Measurements from ENCODE around the gene C17orf114.

The C17orf114 gene

DNA sequence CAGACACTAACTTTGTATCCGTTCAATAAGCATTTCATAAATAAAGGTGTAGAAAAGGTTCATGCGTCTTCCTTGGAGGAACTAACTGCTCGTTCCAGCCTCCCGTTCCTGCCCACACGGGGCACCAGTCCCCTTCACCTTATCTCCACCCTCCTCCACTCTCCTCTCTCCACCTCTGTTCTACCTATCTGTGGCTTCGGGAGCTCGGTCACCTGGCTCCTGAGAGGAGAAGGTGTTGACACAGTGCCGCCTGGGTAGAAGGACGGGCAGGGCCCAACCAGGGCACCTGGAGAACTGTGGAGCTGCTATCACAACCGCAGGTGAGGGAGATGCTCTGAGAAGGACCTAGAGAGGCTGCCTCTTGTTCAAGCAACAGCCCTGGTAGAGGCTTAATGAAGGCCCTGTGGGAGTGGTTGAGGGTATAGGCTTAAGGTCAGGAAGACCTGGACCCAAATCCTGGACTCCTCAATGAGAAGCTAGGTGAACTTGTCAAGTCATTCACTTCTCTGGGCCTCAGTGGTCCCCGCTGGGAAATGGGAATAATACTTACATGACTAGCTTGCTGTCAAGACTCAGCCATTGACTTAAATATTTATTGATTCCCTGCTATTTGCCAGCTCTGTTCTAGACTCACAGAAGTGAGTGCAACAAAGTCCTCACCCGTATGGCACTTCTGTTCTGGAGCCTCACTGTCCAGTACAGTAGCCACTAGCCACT lies 21.4 kb upstream of the C17orf114 start:
- DNase-seq (ENCODE audit: low read depth), result no peak

- no peak for DNase-seq (ENCODE audit: low read depth)
Observed at GRCh38 chr17:4822835-4823234, 20.7 kb upstream of the C17orf114 start.

DNA sequence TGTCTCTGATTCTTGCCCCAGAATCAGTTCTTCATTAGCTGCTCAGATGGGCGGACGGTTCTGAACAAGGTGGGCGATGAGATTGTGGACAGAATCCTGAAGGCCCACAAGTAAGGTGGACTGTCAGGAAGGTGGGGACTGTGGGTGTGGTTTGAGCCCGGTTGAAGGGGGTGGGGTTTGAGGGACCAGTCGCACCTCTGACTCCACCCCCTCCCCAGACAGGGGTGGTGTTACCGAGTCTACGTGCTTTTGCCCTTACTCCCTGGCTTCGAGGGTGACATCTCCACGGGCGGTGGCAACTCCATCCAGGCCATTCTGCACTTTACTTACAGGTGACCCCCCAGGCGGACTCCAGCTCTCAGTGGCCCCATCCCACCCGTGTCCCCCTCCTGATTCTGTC lies 16.1 kb upstream of the C17orf114 start:
- DNase-seq (ENCODE audit: low read depth), result no peak

GRCh38 chr17:4816826-4817225 lies 14.7 kb upstream of the C17orf114 start:
- DNase-seq (ENCODE audit: low read depth), result no peak

DNA sequence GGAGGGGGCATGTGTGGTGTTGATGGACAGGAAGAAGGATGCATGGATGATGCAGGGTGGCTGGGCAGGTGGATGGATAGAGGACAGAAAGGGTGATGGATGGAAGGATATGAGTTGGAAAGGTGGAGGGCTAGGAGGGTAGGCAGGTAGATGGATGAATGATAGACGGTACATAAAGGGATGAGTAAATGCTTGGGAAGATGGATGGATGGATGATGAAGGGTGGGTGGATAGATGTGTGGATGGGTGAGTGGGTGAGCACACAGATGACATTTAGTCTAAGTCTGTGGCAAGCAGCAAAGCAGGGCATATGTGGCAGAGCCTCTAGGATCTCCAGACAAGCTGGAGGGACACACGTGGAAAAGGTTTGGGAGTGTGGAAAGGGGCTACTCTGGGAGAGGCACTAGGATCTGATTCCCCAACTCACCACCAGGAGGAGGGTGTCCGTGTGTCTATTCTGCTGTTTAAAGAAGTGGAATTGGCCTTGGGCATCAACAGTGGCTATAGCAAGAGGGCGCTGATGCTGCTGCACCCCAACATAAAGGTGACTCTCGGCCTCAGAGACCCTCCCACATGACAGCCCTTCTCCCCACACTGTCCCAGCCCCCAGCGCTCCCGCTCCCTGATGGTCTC lies 13.0 kb upstream of the C17orf114 start:
- no peak for DNase-seq (ENCODE audit: low read depth)

DNA sequence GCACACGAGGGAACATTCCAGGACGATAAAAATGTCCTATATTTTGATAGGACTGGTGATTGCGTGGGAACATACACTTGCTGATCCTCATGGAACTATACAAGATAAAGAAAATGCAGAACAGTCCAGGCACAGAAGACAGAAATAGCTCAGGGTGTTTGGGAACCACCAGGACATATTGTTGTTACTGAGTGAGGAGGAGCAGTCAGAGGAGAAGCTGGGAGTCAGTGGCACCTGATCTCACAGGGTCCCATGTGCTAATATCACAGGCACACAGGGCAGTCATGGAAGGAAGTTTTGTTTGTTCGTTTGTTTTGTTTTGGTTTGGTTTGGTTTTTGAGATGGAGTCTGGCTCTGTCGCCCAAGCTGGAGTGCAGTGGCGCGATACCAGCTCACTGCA lies 10.6 kb upstream of the C17orf114 start:
- no peak for DNase-seq (ENCODE audit: low read depth)

- no peak for DNase-seq (ENCODE audit: low read depth)
Observed at GRCh38 chr17:4811471-4811870, 9.3 kb upstream of the C17orf114 start.

- no peak for DNase-seq (ENCODE audit: low read depth)
Observed at GRCh38 chr17:4810696-4811290, 8.7 kb upstream of the C17orf114 start.

GRCh38 chr17:4808378-4808767 lies 6.2 kb upstream of the C17orf114 start:
- no peak for DNase-seq (ENCODE audit: low read depth)

DNA sequence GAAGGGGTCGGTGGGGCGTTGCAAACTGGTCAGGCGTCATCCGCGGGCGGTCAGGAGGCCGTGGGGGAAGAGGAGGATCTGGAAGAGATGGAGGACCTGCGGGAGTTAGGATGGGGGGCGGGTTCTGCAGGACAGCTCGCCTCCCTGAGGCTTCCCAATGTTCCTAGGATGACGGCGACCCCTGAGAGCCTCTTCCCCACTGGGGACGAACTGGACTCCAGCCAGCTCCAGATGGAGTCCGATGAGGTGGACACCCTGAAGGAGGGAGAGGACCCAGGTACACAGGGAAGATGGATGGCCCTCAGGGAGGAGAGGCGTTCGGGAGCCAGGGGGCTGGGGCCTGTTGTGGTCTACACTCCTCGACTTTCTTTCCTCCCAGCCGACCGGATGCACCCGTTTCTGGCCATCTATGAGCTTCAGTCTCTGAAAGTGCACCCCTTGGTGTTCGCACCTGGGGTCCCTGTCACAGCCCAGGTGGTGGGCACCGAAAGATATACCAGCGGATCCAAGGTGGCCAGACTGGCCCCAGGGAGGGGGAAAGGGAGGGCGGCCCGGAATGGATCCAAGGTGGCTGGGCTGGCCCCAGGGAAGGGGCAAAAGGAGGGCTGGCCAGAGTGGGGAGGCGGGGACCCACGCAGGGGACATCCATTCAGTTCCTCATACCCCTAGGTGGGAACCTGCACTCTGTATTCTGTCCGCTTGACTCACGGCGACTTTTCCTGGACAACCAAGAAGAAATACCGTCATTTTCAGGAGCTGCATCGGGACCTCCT lies 5.7 kb upstream of the C17orf114 start:
- DNase-seq (ENCODE audit: low read depth), result no peak

DNA sequence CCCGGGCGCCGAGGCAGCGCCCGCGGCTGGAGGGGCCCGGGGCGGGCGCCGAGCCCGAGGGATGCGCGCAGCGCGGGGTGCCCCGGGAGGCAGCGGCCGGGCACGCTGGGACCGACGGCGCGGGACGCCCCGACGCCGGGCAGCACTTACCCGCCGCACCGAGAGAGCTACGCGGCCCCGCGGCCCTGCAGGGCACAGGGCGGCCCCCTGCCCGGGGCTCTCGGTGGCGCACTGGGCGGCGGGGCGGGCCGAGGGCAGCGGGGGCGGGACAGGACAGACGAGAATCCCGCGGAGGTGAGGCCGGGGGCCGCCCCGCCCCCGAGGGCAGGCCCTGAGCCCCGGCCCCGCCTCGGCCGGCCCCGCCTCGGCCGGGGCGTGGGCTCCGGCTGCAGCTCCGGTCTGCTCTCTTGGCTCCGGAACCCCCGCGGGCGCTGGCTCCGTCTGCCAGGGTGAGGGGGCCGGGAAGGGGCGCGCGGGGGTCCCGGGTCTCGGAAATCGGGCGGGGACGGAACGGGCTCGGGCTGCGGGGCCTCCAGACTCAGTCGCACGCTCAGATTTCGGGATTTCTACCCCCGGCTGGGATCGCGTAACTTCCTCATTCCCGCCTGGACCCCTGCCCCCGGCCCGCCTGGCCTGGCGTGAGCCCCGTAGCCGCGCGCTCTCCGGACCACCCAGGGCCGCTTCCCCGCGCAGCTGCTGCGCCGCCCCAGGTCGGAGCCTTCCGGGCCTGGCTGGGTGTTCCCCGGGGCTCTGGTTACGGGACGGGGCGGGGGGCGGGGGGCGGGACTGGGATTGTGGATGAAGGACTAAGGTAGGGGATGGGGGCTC lies 4.9 kb upstream of the C17orf114 start, which contains the start of gene PLD2:
Gene PLD2 (plus strand): TSS at position 376 of the 828 bp plus-strand sequence. CDS start 621 bp downstream, outside the sequence.
- DNase-seq (ENCODE audit: low read depth), result peak; percentile 32

- no peak for DNase-seq (ENCODE audit: low read depth)
Observed at GRCh38 chr17:4806456-4806776, 4.3 kb upstream of the C17orf114 start.

DNA sequence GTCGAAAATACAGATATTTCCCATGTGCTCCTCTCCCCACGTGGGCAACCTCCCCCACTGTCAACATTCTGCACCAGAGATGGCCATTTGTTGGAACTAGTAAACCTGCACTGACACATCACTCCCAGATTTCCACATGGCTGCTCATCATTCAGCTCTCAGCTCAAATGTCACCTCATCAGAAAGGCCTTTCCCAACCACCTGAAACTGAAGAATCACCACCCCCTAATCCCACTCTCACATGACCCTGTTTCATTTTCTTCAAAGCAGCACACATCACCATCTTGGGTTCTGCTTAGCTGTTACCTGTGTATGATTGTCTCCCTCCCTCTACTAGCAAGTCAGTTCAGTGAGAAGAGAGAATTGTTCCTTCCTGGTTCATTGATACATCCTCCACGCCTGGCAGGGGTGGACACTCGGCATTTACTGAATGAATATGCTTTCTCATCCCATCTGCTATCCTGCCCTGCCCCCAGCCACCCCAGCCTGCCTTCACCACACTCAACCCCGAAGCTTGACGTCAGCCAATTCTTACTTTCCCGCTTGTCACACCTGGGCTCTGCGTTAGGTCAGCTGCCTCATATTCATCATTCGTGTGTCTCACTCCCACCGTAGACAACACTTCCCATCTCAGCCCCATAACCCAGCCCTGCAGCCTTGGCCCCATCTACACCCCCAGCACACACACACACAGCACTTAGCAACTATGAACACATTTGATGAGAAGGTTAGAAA lies 1.5 kb downstream of the C17orf114 start:
- DNase-seq (ENCODE audit: low read depth), result no peak

GRCh38 chr17:4796552-4796920 lies 5.6 kb downstream of the C17orf114 start:
- DNase-seq (ENCODE audit: low read depth), result peak; percentile 20

DNA sequence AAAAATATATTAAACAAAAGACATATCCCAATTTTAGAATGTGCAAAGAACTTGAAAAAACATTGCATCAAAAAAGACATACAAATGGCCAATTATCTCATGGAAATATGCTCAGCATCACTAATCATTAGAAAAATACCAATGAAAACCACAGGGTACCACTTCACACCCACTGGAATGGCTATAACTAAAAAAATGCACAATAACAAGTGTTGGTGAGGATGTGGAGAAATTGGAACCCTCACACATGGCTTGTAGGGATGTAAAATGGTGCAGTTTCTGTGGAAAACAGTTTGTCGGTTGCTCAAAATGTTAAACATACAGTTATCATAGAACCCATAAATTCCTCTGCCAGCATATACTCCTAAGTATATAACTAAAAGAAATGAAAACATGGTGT lies 7.0 kb downstream of the C17orf114 start:
- DNase-seq (ENCODE audit: low read depth), result no peak

DNA sequence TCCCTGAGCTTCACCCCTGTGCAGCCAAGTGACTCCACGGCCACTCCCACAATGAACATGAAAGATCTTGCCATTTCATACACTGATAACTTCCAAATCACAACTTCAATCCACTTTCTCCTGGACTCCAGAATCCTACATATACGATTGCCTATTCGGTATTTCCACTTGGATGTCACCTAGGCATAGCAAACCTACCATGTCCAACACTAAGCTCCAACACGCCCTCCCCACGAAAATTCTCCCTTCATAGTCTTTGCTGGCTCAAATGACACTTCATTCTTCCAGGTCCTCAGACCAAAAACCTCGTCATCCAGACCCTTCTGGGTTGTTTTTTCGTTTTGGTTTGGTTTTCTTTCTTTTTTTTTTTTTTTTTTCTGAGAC lies 11.4 kb downstream of the C17orf114 start:
- DNase-seq (ENCODE audit: low read depth), result no peak

DNA sequence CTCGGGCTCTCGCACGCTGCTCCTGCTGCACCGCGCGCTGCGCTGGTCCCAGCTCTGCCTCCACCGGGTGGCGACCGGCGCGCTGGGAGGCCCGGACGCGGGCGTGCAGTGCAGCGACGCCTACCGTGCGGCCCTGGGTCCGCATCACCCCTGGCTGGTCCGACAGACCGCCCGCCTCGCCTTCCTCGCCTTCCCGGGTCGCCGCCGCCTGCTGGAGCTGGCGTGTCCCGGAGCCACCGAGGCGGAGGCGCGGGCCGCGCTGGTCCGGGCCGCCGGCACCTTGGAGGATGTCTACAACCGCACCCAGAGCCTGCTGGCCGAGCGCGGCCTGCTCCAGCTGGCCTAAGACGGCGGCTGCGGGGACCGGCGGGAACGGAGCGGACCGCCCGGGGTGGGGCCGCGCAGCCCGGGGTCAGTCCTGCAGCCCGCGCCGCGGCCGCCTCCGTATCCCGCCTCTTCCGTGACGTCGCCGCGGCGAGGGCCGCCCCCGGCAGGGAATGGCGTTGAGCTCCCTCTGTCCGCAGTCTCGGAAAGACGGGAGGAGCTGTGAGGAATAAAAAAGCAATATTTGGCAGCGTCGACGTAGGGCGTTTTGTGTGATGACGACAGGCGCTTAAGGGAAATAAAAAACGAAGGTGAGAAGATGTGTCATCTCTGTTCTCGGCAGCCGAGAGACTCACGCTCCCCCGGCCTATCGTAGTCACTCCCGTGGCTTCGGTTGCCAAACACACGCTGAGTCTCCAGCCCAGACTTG lies 12.0 kb downstream of the C17orf114 start:
- DNase-seq (ENCODE audit: low read depth), result peak; percentile 90

- no peak for DNase-seq (ENCODE audit: low read depth)
Observed at GRCh38 chr17:4789701-4789950, 12.5 kb downstream of the C17orf114 start.

GRCh38 chr17:4788807-4789700 lies 13.1 kb downstream of the C17orf114 start, which contains the start of gene GLTPD2:
Gene GLTPD2 (plus strand): TSS chr17:4788964. CDS start chr17:4789012, 48 bp downstream.
- DNase-seq (ENCODE audit: low read depth), result no peak
